ENCODE measurements around the gene BCL2A1.

DNA sequence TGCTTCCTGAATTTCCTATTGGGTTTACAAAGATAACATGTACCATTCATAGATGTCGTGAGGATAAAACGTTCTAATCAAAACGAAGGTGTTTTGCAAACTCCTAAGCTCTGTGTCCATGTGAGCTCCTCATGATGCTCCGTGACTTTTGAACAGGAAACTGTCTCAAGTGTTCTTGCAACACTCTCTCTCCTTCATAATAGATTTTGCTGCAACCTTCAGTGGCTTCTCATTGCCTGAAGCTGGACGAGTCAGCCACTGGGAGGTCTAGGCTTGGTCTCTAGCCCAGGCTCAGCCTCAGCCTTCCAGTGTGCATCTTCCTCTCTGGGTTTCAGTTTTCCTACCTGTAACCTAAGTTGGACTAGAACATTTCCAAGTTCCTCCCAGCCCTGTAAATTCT is 18.7 kb upstream of the BCL2A1 start:
- TF ChIP-seq, protein P1, sequence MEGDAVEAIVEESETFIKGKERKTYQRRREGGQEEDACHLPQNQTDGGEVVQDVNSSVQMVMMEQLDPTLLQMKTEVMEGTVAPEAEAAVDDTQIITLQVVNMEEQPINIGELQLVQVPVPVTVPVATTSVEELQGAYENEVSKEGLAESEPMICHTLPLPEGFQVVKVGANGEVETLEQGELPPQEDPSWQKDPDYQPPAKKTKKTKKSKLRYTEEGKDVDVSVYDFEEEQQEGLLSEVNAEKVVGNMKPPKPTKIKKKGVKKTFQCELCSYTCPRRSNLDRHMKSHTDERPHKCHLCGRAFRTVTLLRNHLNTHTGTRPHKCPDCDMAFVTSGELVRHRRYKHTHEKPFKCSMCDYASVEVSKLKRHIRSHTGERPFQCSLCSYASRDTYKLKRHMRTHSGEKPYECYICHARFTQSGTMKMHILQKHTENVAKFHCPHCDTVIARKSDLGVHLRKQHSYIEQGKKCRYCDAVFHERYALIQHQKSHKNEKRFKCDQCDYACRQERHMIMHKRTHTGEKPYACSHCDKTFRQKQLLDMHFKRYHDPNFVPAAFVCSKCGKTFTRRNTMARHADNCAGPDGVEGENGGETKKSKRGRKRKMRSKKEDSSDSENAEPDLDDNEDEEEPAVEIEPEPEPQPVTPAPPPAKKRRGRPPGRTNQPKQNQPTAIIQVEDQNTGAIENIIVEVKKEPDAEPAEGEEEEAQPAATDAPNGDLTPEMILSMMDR (IDR thresholded peaks at IDR 0.05) = no peak
- no peak for TF ChIP-seq POLR2A (IDR thresholded peaks at IDR 0.05)
